HG03280 (cell line): ENCODE data around the gene COL23A1.

Experiments
- ATAC-seq: cut with Tn5 transposase; IDR thresholded peaks from one replicate; pipeline ENCODE4 v1.9.1; 2021; ENCODE audit warnings: mild to moderate bottlenecking, moderate library complexity; ENCODE audit not compliant: unreplicated experiment

The COL23A1 gene

DNA sequence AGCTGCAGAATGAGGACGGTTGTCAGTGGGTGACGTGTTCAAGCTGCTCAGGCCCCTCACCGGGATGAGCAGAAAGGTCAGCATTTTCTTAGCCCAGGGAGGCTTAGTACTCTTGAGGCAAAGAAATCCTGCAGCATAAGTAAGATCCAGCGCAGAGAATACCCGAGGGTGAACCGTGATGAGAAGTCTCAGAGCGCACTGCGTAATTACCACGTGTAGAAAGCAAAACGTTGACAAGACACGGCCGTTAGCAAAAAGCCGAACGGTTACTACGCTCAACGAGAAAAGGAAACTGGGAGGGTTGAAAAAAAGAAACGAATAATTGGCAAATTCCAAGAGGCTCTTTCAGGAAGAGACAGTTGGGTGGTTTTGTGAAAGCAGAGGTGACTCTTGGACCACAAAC, 104.0 kb downstream of the COL23A1 start:
- no peak for ATAC-seq

DNA sequence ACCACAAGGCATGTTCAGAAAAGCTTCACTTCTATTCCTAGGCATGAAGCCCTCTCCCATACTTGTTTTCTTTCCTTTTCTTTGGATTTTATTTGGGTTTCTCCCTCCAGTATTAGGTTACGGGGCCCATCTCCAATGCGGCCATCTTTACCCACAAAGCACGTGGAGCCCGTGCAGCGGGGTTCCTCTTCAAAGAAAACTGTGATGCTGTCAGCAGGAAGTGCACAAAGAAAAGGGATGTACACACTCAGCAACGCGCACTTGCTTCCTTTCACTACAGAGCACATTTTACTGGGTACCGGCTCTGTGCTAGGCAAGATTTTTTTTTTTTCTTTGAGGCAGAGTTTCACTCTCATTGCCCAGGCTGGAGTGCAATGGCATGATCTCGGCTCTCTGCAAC, 106.6 kb downstream of the COL23A1 start:
- ATAC-seq: no peak

DNA sequence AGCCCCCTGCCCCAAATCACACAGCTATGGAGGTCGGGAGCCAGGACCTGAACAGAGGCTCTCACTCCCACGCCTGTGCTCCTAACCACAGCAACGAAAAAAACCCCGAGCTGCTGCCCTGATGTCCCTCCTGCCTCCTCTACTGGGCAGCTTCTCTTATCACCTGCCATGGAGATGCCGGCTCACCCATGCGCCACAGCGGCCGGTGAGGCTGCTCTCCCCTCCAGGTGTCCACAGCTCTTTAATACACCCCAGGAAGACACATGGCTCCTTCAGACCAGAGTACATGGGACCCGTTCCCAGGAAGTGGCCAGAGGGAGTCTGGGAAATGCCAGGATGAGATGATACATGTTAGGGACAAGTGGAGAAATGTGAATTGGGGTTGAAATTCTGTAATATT, 110.9 kb downstream of the COL23A1 start:
- ATAC-seq: no peak

DNA sequence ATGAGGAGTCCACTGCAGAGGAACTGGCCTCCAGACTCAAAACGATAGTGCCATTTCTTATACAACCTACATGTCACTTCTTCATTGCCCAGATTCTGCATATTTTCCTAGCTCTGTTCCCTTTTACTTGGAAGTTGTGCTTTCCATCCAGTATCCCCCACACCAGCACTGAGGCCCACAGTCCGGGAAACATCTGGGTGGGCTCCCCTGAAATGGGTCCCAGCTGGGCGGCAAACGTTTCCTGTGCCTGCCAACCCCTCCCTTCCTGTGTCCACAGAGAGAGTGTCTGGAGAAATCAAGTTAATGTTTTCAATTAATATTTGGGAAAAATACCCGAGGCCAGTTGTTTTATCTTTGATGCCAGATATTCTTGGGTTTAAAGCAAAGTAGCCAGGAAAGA, 111.8 kb downstream of the COL23A1 start:
- no peak for ATAC-seq

DNA sequence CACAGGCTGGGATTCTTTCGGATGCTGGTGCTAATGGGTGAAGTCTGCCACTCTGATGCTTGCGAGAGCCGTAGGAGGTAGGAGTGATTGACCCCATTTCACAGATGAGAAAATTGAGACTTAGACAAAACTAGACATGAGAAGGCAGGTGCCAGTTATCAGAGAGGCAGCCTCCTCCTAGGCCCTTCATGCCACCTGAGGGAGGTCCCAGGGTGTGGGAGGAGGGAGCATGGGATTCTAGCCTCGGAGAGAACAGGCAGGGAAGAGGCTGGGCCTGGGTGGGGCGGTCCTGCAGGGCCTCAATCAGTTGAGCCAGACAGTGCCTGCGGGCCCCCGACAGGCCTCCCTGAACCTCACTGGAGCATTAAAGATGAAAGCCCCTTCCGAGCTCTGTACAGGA, 112.4 kb downstream of the COL23A1 start:
- ATAC-seq: no peak

DNA sequence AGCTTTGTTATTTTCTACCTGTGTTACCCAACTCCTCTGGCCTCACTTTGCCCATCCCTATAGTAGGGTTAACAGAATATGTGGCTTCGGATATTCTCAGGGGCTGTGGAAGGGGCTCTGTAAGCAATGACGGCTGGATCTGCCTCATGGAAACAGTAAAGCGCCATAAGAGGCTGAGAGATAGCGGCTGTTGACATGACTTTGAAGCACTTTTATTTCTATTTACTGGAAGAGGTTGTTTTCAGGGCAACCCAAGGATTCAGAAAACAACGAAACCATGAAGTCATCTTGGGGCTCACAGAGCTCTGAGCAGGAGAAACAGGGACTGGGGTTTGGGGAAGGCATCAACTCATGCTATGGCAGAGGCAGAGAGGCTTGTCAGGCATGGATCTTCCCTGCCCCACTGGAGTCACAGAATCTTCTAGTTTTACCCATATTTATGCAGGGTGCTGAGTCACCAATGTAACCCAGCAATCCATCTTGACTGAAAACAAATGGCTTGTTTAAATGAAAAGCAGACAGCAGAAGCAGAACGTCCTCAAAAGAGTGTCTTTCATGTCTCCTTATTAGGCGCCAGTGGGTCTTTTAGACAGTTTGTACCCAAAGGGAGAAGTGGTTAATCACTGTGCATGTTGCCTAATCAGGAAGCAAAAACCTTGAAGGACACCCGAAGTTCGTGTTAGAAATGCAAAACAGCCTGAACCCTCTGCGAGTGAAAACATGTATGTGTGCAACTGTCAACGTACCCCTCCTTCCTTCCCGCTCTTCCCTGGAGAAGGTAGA, 113.0 kb downstream of the COL23A1 start:
- ATAC-seq: no peak

DNA sequence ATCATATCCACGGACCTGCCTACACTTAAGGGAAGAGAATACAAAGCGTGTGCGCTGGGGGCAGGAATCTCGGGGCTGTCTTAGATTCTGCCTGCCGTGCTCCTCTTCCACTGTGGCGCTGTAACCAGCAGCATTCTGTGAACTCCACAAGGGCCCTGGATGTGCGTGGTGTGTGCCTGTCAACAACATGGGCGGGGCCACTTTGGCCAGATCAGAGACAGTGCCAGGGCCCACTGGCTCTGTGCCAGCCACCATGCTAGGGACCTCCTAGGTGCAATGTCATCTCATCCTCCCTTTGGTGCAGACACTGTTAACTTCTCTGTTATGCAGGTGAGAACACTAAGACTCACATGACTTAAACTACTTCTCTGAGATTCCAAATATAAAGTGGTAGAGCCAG, 113.7 kb downstream of the COL23A1 start:
- no peak for ATAC-seq

DNA sequence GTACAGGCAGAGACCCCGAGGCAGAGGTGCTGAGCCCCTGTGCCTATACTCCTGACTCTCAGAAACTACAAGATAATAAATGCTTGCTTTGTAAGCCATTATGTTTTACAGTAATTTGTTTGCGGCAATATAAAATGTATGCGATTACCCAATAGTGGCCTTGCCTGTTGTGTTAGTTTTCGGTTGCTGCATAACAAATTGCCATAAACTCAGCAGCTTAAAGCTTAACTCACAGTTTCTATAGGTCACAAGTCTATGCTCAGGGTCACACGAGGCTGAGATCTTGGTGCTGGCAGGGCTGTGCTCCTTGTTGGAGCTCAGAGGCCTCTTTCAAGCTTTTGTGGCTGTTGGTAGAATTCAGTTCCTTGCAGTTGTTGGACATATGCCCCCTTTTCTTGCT, 114.8 kb downstream of the COL23A1 start:
- no peak for ATAC-seq

DNA sequence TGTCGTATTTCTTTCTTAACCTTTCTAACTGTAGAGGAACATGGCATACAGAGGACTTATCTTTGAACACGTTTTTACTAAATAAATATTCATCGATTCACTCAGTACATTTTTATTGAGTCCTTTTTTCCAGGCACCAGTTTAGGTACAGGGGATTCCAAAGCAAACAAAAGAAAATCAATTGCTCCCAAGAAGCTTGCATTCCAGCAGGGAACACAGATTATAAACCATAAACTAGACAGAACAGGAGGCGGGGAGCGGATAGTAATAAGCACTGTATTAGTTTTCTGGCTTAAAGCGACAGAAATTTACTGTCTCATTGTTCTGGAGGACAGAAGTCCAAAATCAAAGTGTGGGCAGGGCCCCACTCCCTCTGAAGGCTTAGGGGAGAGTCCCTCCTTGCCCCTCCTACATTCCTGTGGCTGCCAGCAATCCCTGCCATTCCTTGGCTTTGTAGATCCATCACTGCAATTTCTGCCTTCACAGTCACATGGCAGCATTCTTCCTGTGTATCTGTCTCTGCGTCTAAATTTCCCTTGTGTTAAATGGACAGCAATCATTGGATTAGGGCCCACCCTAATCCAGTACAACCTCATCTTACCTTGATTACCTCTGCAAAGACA, 115.5 kb downstream of the COL23A1 start:
- no peak for ATAC-seq

DNA sequence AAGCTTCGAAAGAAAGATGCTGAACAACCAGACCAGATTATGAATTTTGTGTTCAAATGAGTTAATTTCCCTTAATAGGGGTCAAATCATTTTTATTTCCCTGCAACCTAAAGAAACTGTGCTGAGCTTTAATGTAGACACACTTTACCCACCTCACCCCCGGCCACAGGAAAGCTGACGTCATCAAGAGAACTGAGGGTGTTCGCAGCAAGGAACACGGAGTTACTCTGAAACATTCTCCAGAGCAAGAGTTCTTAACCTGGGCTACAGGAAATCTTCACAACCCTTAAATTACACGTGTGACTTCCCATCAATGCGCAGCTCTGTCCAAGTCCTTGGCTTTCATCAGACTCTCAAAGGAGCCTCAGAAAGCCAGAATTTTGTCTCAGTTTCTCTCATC, 116.3 kb downstream of the COL23A1 start:
- ATAC-seq: no peak

DNA sequence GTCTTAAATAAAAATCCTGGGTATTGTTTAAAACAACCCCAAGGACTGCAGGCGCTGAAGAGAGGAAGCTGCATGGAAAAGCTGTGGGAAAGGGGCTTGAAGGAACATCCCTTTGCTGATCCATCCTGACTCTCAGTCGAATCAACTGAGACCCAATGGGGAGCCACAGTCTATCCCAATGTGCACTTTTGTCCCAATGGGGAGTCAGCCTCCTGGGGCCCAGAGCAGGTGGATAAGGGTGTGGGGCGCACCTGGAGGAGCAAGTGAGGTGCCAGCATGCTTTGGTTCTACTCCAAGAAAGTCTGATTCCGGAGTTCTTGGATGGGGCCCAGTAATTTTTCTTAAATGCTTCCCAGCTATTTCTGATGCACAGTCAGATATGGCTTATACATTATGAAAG, 118.1 kb downstream of the COL23A1 start:
- ATAC-seq: no peak

DNA sequence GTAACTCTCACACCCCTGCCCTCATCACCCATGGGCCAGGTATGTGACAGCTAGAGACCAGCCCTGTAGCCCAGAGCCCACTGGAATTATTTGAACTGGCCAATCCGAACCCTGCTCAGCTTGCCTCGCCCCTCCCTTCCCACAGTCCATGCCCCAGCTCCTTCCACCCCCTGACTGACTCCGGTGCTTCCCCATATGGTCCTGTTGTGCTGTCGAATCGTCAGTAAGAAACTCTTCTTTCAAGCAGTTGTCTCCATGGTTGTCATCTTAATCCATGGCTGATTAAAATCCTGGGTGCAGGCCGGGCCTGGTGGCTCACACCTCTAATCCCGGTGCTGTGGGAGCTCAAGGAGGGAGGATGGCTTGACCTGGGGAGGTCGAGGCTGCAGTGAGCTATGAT, 118.5 kb downstream of the COL23A1 start:
- ATAC-seq: no peak

DNA sequence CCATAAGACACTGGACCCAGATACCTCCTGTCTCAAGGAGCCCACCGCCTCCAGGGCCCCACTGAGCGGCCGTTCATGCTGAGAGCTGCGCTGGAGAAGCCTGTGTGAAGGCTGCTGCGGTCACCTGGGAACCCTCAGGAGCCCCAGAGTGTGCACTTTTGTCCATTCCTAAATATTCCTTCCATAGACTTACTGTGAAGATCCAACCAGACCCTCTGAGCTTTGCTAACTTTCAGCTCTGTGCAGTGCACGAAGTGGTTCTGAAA, 119.5 kb downstream of the COL23A1 start:
- no peak for ATAC-seq

DNA sequence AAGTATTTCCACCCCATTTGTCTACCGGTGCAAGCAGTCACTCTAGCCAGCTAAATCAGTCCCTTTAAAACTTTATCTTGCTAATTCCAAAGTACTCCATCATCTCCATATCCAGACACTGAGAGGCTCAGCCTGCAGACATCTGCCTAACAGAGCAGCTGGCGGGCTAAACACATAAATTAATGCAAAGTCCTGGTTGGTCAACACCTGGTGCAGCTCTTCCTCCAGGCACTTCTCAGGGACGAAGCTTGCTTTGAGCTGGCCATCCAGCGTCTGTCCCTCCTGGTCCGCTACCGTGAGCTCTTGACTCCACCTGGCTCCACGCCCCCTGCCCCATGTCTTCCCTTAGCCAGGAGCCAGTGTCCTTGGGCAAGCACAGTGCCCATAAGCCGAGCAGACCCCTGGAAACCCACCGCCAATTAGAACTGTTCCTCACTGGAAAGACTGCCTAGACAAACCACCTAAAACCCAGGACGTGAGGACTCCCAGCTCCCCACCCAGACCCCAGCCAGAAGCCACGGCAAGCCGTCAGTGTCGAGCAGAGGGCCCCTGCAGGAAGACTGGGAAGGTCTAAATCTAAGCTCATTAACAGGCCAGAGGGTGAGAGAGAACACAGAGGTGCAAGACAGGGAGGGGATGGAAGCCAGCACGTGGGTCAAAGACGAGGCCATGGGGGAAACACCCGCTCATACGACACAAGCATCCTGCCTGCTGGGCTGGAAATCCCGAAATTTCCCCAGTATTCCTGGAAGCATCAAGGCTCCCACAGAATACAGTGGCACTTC, 120.0 kb downstream of the COL23A1 start:
- no peak for ATAC-seq

DNA sequence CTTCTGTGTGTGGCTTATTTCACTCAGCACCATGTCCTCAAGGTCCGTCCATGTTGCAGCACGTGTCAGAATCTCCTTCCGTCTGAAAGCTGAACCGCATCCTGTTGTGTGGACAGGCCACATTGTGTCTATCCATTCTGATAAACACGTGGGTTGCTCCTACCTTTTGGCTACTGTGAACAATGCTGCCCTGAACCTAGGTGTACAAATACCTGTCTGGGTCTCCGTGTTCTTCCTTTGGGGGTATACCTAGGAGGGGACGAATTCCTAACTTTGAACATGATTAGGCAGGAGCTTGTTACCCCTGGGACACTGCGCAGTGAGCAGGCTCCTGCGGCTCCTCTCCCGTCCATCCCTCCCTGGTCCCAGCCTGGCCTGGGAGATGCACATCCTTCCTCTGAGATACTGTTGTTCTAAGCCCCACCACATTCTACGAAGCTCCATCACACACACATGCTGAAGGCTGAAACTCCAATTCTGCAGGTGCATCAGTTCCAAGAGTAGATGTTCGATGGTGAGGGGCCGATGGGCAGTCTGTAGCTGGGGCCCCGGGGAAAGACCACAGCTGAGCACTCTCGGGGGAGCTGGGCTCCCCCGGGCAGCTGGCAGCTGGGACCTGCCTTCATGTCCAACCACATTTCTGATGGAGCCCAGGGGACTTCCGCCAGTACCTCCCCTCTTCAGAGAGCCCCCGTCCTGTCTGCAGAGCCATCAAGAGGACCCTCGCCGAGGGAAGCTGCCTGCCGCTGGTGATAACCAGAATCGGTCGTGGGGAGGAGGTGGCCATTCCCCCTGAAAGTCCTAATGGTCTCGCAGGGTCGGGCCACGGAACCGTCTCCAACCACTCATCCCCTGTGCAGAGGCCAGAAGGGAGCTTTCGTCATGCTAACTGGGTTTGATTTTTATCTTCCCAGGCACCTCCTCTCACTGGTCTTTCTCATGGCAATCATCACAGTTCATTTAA, 120.9 kb downstream of the COL23A1 start:
- no peak for ATAC-seq

DNA sequence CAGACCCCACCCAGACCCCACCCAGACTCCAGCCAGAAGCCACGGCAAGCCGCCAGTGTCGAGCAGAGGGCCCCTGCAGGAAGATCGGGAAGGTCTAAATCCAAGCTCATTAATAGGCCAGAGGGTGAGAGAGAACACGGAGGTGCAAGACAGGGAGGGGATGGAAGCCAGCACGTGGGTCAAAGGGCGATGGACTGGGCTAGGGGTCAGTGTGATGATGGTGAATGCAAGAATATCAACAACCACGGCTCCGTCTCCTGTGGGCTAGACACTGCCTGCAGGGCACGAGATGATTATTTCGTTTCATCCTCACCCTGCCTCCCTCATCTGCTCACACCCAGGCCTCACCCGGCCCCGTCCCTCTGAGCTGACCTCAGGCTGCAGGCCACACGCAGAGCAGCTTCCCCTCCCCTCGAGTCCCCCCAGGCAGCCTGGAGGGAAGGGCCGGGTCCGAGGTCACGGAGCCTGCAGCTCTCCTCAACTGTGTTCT, 122.0 kb downstream of the COL23A1 start:
- ATAC-seq: no peak

DNA sequence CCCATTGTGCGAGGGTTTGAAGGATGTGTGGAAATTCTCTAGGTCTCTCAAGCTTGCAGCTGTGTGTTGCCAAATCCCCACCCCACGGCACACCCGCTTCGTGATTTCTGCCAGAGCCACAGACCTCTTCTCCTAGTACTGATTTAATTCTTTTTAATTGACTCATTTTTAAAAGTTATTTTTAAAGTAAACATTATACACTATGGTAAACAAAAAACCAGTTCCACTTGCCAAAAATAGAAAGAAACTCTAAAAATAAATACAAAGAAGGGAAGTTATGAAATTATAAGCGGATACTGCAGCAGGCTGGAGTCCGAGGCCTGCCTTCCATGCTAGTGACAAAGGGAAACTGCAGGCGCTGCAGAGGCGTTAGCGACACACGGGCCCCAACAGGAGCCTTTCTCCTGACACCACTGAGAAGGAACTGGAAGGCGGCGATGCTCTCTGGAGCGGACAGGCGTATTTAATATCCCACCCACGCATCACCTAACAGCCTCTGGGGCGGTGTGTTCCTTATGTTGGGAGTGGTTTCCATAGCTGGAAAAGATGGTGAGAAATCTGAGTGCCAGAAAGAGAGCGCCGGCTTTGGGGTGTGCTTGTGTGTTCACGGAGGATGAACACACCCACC, 122.5 kb downstream of the COL23A1 start:
- no peak for ATAC-seq

DNA sequence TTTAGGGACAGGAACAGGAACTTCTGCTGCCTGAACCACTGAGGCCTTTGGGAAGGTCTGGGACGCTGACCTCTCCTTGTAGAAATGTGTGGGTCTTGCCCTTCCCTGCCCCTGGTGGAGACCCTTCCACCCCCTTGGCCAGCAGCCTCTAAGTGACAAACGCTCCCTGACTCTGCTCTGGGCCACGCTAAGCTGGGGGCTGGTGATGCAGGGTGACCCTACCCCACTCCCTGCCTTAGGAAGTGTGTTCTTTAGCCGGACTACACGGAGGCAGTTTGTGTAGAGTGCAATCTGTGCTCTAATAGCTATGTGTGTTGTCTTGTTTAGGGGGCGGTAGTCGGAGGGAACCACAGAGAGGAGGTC, 123.0 kb downstream of the COL23A1 start:
- ATAC-seq: no peak

DNA sequence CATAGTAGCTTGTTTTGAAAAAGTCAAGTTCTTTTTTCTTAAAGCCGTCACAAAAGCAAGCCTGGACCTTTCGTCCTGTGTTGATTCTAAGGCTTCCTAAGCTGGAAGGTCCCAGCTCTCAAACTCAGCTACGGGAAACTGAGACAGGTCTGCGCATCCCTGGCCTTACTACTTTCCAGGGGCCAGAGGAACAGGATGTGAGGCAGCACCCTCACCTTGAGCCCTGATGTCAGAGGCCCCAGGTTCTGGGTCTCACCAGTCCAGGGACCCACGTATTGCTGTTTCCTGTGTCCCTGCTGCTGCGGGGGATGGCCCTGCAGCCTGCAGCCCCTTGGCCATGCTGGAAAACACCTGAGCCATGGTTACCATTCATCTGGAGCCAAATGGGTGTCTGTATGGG, 123.9 kb downstream of the COL23A1 start:
- no peak for ATAC-seq

DNA sequence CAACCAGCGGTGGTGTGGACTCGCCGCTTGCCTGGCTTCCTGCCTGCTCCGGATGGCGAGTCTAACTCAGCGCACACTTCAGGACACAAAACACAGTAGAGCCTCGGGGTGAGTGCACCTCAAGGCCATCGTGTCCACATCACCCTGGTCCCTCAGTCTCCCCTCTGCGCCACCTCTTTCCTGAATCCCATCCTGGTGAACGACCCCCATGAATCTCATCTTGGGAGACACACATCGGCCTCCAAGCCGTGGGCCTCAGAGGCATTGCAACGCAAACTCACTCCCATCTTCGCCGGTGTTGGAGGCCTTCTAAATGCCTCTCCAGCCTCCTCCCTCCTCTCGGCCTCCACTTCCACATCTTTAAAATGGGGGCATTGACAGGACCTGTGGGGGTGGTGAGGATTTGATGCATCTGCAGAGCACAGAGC, 124.3 kb downstream of the COL23A1 start:
- ATAC-seq: no peak
